Ascending aorta (tissue), 2 donors: Measurements from ENCODE around the gene RUNX1. TPM values are rescaled to one million over a fixed set of nuclear protein-coding genes. Genes with fewer than 3 reads are reported as not detected.

Experiments used
- DNase-seq, 2 donors: peaks; one replicate each; pipeline ENCODE4 v3.0.0-alpha.2; 2019; ENCODE audit warnings: low spot score in 2 of 2
- H3K27ac ChIP-seq, 2 donors: fragments of 200-600 bp; sonication (generic); one replicate each; pipeline ENCODE4 v1.5.1; 2016 to 2017; ENCODE audit warnings: mild to moderate bottlenecking in 1 of 2
- H3K27me3 ChIP-seq: fragments of 200-600 bp; sonication (generic); one replicate; pipeline ENCODE4 v1.5.1; 2017
- H3K36me3 ChIP-seq, 2 donors: fragments of 200-600 bp; sonication (generic); one replicate each; pipeline ENCODE4 v1.5.1; 2016
- H3K4me1 ChIP-seq, 2 donors: fragments of 200-600 bp; sonication (generic); one replicate each; pipeline ENCODE4 v1.5.1; 2016 to 2017; ENCODE audit warnings: mild to moderate bottlenecking in 1 of 2
- H3K4me3 ChIP-seq, 2 donors: fragments of 200-600 bp; sonication (generic); one replicate each; pipeline ENCODE4 v1.5.1; 2016 to 2017; ENCODE audit warnings: mild to moderate bottlenecking in 1 of 2
- H3K9me3 ChIP-seq, 2 donors: fragments of 200-600 bp; sonication (generic); one replicate each; pipeline ENCODE4 v1.5.1; 2016
- CTCF ChIP-seq, 3 experiments: fragments of 200-600 bp in 2 of 3; fragments of 450-650 bp in 1 of 3; sonication (generic) in 2 of 3; IDR thresholded peaks; one replicate each; pipeline ENCODE4 v1.5.1; 2016 to 2019; ENCODE audit warnings: antibody characterized with exemption in 3 of 3, mild to moderate bottlenecking in 1 of 3, moderate library complexity in 1 of 3
- intact Hi-C: fragments of 100-400 bp; cut with DNase I; formaldehyde crosslinking; loops from one replicate; pipeline ENCODE4 v1.15.1; 2023
- total RNA-seq: library from RNA; depleted of rRNA; stranded (reverse); fragments of >200 nt; gene quantifications from one replicate; pipeline ENCODE4 v1.1.0, GENCODE V29; 2016

The RUNX1 gene
- total RNA-seq, 1 donor from 2014 or later, result 16.3 TPM

GRCh38 chr21:35052801-35053200 is 3.7 kb upstream of the RUNX1 start:
- no peaks in the 10 kb centered on the region for H3K27me3 ChIP-seq
- intact Hi-C loops, result loop anchor here (5.0 to 10.0 kb wide), 2 partner anchors 154 to 352 kb away; no protein-coding TSS in a partner anchor
- no peaks in the 10 kb centered on the region for H3K9me3 ChIP-seq
- peaks cover 13 to 41% of the 10 kb centered on the region in 2 donors for H3K4me1 ChIP-seq
- no peaks in the 10 kb centered on the region for H3K36me3 ChIP-seq
- peak overlapping the region; percentile 81 to 84 for H3K27ac ChIP-seq
- no peak for TF ChIP-seq CTCF (IDR thresholded peaks at IDR 0.05)
- no peak for DNase-seq
- H3K4me3 ChIP-seq, result no peak overlapping the region

- H3K4me1 ChIP-seq, result peaks cover 15 to 49% of the 10 kb centered on the region in 2 donors
- no peaks in the 10 kb centered on the region for H3K27me3 ChIP-seq
- H3K9me3 ChIP-seq, result no peaks in the 10 kb centered on the region
- peak; percentile 55 to 88 for DNase-seq
- intact Hi-C loops, result loop anchor here (5.0 to 10.0 kb wide), 2 partner anchors 156 to 353 kb away; no protein-coding TSS in a partner anchor
- no peak overlapping the region for H3K4me3 ChIP-seq
- H3K27ac ChIP-seq, result peak overlapping the region; percentile 81 to 84
- no peaks in the 10 kb centered on the region for H3K36me3 ChIP-seq
- TF ChIP-seq CTCF (IDR thresholded peaks at IDR 0.05), result peak; percentile 5 to 39 (median 37)
Measured at GRCh38 chr21:35051287-35051818, 2.3 kb upstream of the RUNX1 start.

GRCh38 chr21:35050348-35051286 is 1.5 kb upstream of the RUNX1 start:
- Histone ChIP-seq H3K4me3 (no peak overlapping the region), H3K27me3 (no peaks in the 10 kb centered on the region), H3K27ac (peak overlapping the region; percentile 81 to 84), H3K9me3 (no peaks in the 10 kb centered on the region), H3K36me3 (no peaks in the 10 kb centered on the region), H3K4me1 (peaks cover 15 to 49% of the 10 kb centered on the region in 2 donors)
- DNase-seq, result no peak
- TF ChIP-seq CTCF (IDR thresholded peaks at IDR 0.05), result no peak
- intact Hi-C loops, result loop anchor here (5.0 to 10.0 kb wide), 2 partner anchors 157 to 354 kb away; no protein-coding TSS in a partner anchor

GRCh38 chr21:35048183-35048601 is 910 bp downstream of the RUNX1 start:
- peak overlapping the region; percentile 81 to 84 for H3K27ac ChIP-seq
- no peaks in the 10 kb centered on the region for H3K36me3 ChIP-seq
- DNase-seq, result no peak
- intact Hi-C loops, result loop anchor here (5.0 to 10.0 kb wide), 2 partner anchors 156 to 807 kb away; no protein-coding TSS in a partner anchor
- peak overlapping the region; percentile 18 to 54 for H3K4me3 ChIP-seq
- H3K27me3 ChIP-seq, result no peaks in the 10 kb centered on the region
- no peak for TF ChIP-seq CTCF (IDR thresholded peaks at IDR 0.05)
- peaks cover 11 to 42% of the 10 kb centered on the region in 2 donors for H3K4me1 ChIP-seq
- H3K9me3 ChIP-seq, result no peaks in the 10 kb centered on the region

- Histone ChIP-seq H3K9me3 (no peaks in the 10 kb centered on the region), H3K27me3 (no peaks in the 10 kb centered on the region), H3K4me1 (peaks cover 10 to 30% of the 10 kb centered on the region in 2 donors), H3K4me3 (peak overlapping the region; percentile 14 to 54), H3K36me3 (no peaks in the 10 kb centered on the region), H3K27ac (peak overlapping the region; percentile 81 to 84)
- DNase-seq, result peak in 1 of 2 donors; percentile 71
- intact Hi-C loops, result loop anchor here (5.0 to 10.0 kb wide), 2 partner anchors 155 to 808 kb away; no protein-coding TSS in a partner anchor
- no peak for TF ChIP-seq CTCF (IDR thresholded peaks at IDR 0.05)
Measured at GRCh38 chr21:35046880-35047229, 2.2 kb downstream of the RUNX1 start.
